AG04450 (cell line): Measurements from ENCODE around the gene SNX12. TPM values are rescaled to one million over a fixed set of nuclear protein-coding genes. Genes with fewer than 3 reads are reported as not detected.

Source experiments
- CTCF ChIA-PET: fragments of 300-600, 350-600 bp; formaldehyde crosslinking; extraction: SDS; loops from one replicate; lab custom pipeline; 2022; ENCODE audit warnings: antibody characterized with exemption, inconsistent platforms; lab: Charles Lee
- POLR2A ChIA-PET: fragments of 350-600 bp; formaldehyde crosslinking; extraction: SDS; loops from one replicate; lab custom pipeline; 2021; ENCODE audit warnings: antibody characterized with exemption, inconsistent platforms; lab: Yijun Ruan, JAX
- DNase-seq: peaks from one replicate; pipeline ENCODE4 v3.0.0-alpha.2; 2011; ENCODE audit warnings: low read depth, low spot score
- H3K27ac ChIP-seq: one replicate; pipeline ENCODE4 v1.5.1; 2012; ENCODE audit warnings: low read depth, low read length, control low read depth
- H3K27me3 ChIP-seq: one replicate; pipeline ENCODE4 v1.6.0; 2012; ENCODE audit warnings: low read length; ENCODE audit not compliant: control insufficient read depth, insufficient read depth
- H3K4me3 ChIP-seq: 2 replicates; pipeline ENCODE4 v1.5.1; 2011; ENCODE audit warnings: mild to moderate bottlenecking, low read depth, low read length, control low read depth
- H3K9me3 ChIP-seq: 2 replicates; pipeline ENCODE4 v1.5.1; 2012; ENCODE audit warnings: low read length; ENCODE audit not compliant: control insufficient read depth, insufficient read depth
- polyA plus RNA-seq: library from polyadenylated mRNA; depleted of rRNA; stranded (reverse); fragments of >200 nt; gene quantifications from 2 replicates; pipeline ENCODE4 v1.2.3, GENCODE V29; 2011; rRNA removed
- small RNA-seq: library from RNA; depleted of rRNA; stranded (forward); fragments of <200 nt; gene quantifications from one replicate; pipeline ENCODE3, GENCODE V24; 2012; ENCODE audit warnings: low read depth; ENCODE audit not compliant: insufficient read length
- TF ChIP-seq, protein P1 (sequence below): IDR thresholded peaks from 2 replicates; pipeline ENCODE4 v1.5.1; 2011; ENCODE audit warnings: low read depth, low read length, control low read depth, inconsistent platforms

Gene SNX12
- polyA plus RNA-seq, 1 experiment, result 77.0 TPM

GRCh38 chrX:71017396-71017939, 50.7 kb downstream of the SNX12 start:
- ChIA-PET POLR2A (no interaction called here), CTCF (no interaction called here)
- no peak for DNase-seq
- TF ChIP-seq, protein P1, sequence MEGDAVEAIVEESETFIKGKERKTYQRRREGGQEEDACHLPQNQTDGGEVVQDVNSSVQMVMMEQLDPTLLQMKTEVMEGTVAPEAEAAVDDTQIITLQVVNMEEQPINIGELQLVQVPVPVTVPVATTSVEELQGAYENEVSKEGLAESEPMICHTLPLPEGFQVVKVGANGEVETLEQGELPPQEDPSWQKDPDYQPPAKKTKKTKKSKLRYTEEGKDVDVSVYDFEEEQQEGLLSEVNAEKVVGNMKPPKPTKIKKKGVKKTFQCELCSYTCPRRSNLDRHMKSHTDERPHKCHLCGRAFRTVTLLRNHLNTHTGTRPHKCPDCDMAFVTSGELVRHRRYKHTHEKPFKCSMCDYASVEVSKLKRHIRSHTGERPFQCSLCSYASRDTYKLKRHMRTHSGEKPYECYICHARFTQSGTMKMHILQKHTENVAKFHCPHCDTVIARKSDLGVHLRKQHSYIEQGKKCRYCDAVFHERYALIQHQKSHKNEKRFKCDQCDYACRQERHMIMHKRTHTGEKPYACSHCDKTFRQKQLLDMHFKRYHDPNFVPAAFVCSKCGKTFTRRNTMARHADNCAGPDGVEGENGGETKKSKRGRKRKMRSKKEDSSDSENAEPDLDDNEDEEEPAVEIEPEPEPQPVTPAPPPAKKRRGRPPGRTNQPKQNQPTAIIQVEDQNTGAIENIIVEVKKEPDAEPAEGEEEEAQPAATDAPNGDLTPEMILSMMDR, result no peak
- Histone ChIP-seq H3K4me3 (no peak overlapping the region), H3K27me3 (no peaks in the 10 kb centered on the region), H3K27ac (no peak overlapping the region), H3K9me3 (no peaks in the 10 kb centered on the region)

Small RNA genes within 50 kb of the gene (small RNA-seq; reads per million reads assigned to genes)
- gene CXorf65, result not detected
- gene RNU1-56P, result not detected

Other genes starting within 250 kb of the SNX12 start
- not detected in 2 replicates for gene TEX11, start 159.6 kb downstream of the SNX12 start, polyA plus RNA-seq
- not detected in 2 replicates for gene SLC7A3, start 137.2 kb downstream of the SNX12 start, polyA plus RNA-seq
- 1.3 and 1.6 TPM in 2 replicates for gene FOXO4, start 27.5 kb upstream of the SNX12 start, polyA plus RNA-seq
- not detected in 2 replicates for gene CXorf65, start 38.4 kb upstream of the SNX12 start, polyA plus RNA-seq
- not detected in 2 replicates for gene IL2RG, start 43.2 kb upstream of the SNX12 start, polyA plus RNA-seq
- 12.7 and 19.7 TPM in 2 replicates for gene MED12, start 50.3 kb upstream of the SNX12 start, polyA plus RNA-seq
- 0.36 and 0.42 TPM in 2 replicates for gene NLGN3, start 76.5 kb upstream of the SNX12 start, polyA plus RNA-seq
- not detected in 2 replicates for gene GJB1, start 154.9 kb upstream of the SNX12 start, polyA plus RNA-seq
- gene ZMYM3, start 185.8 kb upstream of the SNX12 start, polyA plus RNA-seq, result 24.6 and 28.9 TPM in 2 replicates
- 279 and 437 TPM in 2 replicates for gene NONO, start 215.3 kb upstream of the SNX12 start, polyA plus RNA-seq
- 2.3 and 2.6 TPM in 2 replicates for gene ITGB1BP2, start 233.4 kb upstream of the SNX12 start, polyA plus RNA-seq